Heart right ventricle (tissue), 16 donors: ENCODE measurements around the gene TTLL8. TPM values are rescaled to one million over a fixed set of nuclear protein-coding genes. Genes with fewer than 3 reads are reported as not detected.

Source experiments
- ATAC-seq, 8 donors: fragments of 200-7000 bp; cut with Tn5 transposase; one replicate each; pipeline ENCODE4 v1.9.1; 2020; ENCODE audit warnings: mild to moderate bottlenecking in 8 of 8, moderate library complexity in 8 of 8, moderate number of reproducible peaks in 1 of 8
- DNase-seq, 2 donors: peaks; one replicate each; pipeline ENCODE4 v3.0.0-alpha.2; 2020
- H3K27ac ChIP-seq, 10 donors: fragments of 200-600 bp; sonication (generic) in 2 of 10; one replicate each; pipeline versions ENCODE4 v1.5.0 to v1.8.0; 2020 to 2022; ENCODE audit warnings: mild to moderate bottlenecking in 3 of 10
- H3K27me3 ChIP-seq, 7 donors: fragments of 200-600 bp; one replicate each; pipeline ENCODE4 v1.8.0; 2021 to 2022; ENCODE audit warnings: mild to moderate bottlenecking in 2 of 7
- H3K36me3 ChIP-seq, 9 donors: fragments of 200-600 bp; sonication (generic) in 1 of 9; one replicate each; pipeline versions ENCODE4 v1.5.0 to v1.8.0; 2020 to 2022; ENCODE audit warnings: mild to moderate bottlenecking in 2 of 9
- H3K4me1 ChIP-seq, 9 donors: fragments of 200-600 bp; sonication (generic) in 1 of 9; one replicate each; pipeline versions ENCODE4 v1.5.0 to v1.8.0; 2020 to 2022; ENCODE audit warnings: mild to moderate bottlenecking in 4 of 9
- H3K4me3 ChIP-seq, 10 donors: fragments of 200-600 bp; sonication (generic) in 2 of 10; one replicate each; pipeline versions ENCODE4 v1.5.0 to v1.8.0; 2020 to 2022; ENCODE audit warnings: mild to moderate bottlenecking in 7 of 10, moderate library complexity in 2 of 10
- H3K9me3 ChIP-seq, 11 donors: fragments of 200-600 bp in 10 of 11; sonication (generic) in 2 of 11; one replicate each; pipeline versions ENCODE4 v1.5.0 to v1.8.0; 2013 to 2022; ENCODE audit warnings: mild to moderate bottlenecking in 2 of 11, control low read depth in 1 of 11, moderate library complexity in 1 of 11
- WGBS, 2 donors: extraction: QIAGEN DNeasy Blood & Tissue Kit; methylation state at CpG; one replicate each; pipeline ENCODE4 v1.1.7; 2013; ENCODE audit warnings: inconsistent platforms in 1 of 2; 5-methylcytosine and 5-hydroxymethylcytosine counted together
- intact Hi-C, 10 donors: fragments of 100-400 bp; cut with DNase I; formaldehyde crosslinking; loops; one replicate each; pipeline versions ENCODE4 v1.11.1 to v1.14.2; 2022
- polyA plus RNA-seq, 2 donors: library from polyadenylated mRNA; stranded (reverse); fragments of 200-250 nt; gene quantifications; one replicate each; pipeline ENCODE4 v1.2.3, GENCODE V29; 2013
- total RNA-seq, 10 donors: library from RNA; stranded (reverse); fragmentation: NEBNext Ultra II Directional in 3 of 10; extraction: Animal tissue kit (Norgen Biotek cat#: 25700) in 3 of 10; gene quantifications; one replicate each; pipeline versions ENCODE4 v1.2.1 to v1.2.4, GENCODE V29; 2021 to 2023
- TF ChIP-seq, protein P1 (sequence below), 9 donors: fragments of 200-600 bp; sonication (generic) in 2 of 9; IDR thresholded peaks; one replicate each; pipeline versions ENCODE4 v1.5.0 to v1.8.0; 2021 to 2022; ENCODE audit warnings: antibody characterized with exemption in 9 of 9, mild to moderate bottlenecking in 5 of 9, moderate library complexity in 1 of 9
- donor health status: Arrhythmogenic right ventricular cardiomyopathy.
- donor health status: ischemic (EF 13 %, LVEDD 7.1; RV severe dilation, severe dysfunction).
- donor health status: healthy with polysubstance abuse.
- donor health status: DM: no; HTN: yes; CAD: no.
- donor health status: DM: no; HTN: no; CAD: no.
- donor health status: ischemic (EF 25% LVEDD 6.9; RV normal size, moderate dysfunction).
- donor health status: ischemic (EF 25% LVEDD 5.7; RV mildly dilated, moderate dysfunction).
- donor health status: healthy.
- donor health status: DM: yes; HTN: yes; CAD: no.
- donor health status: Ischemic cardiomyopathy.
- donor health status: ischemic (EF 35%, LVEDD 5.7; RV mildly dilated, moderate dysfunction).
- donor health status: nonischemic (EF 11% LVEDD 7.7; RV severe dilation, severe dysfunction).
- donor health status: DM: yes; HTN: yes; CAD: no.
- donor health status: PGD.
- donor health status: ischemic (EF 29% LVEDD 5.4; RV normal size, mild dysfunction).
- donor health status: nonischemic (EF 23%, LVEDD 6.1; RV moderate dilation, normal function).

TTLL8 gene
- total and polyA plus RNA-seq, 12 donors, result not detected

- WGBS, 2 donors, result 76 to 83% methylated on average over 17 of the region's 17 CpGs
- Histone ChIP-seq H3K27ac (no peak overlapping the region), H3K4me3 (no peak overlapping the region), H3K4me1 (peaks cover 0 to 4% (median 0%) of the 10 kb centered on the region in 9 donors), H3K9me3 (no peaks in the 10 kb centered on the region), H3K36me3 (no peaks in the 10 kb centered on the region), H3K27me3 (peaks cover 0 to 33% (median 15%) of the 10 kb centered on the region in 7 donors)
- TF ChIP-seq, protein P1, sequence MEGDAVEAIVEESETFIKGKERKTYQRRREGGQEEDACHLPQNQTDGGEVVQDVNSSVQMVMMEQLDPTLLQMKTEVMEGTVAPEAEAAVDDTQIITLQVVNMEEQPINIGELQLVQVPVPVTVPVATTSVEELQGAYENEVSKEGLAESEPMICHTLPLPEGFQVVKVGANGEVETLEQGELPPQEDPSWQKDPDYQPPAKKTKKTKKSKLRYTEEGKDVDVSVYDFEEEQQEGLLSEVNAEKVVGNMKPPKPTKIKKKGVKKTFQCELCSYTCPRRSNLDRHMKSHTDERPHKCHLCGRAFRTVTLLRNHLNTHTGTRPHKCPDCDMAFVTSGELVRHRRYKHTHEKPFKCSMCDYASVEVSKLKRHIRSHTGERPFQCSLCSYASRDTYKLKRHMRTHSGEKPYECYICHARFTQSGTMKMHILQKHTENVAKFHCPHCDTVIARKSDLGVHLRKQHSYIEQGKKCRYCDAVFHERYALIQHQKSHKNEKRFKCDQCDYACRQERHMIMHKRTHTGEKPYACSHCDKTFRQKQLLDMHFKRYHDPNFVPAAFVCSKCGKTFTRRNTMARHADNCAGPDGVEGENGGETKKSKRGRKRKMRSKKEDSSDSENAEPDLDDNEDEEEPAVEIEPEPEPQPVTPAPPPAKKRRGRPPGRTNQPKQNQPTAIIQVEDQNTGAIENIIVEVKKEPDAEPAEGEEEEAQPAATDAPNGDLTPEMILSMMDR (IDR thresholded peaks at IDR 0.05), result no peak
- intact Hi-C loops, result no loop called here
- ATAC-seq (no peak), DNase-seq (no peak)
These were observed 16.0 kb upstream of the TTLL8 start for GRCh38 chr22:50074056-50074455.

GRCh38 chr22:50072714-50073538, 14.8 kb upstream of the TTLL8 start:
- Histone ChIP-seq H3K27ac (no peak overlapping the region), H3K36me3 (no peaks in the 10 kb centered on the region), H3K9me3 (no peaks in the 10 kb centered on the region), H3K4me1 (peaks cover 0 to 4% (median 0%) of the 10 kb centered on the region in 9 donors), H3K4me3 (no peak overlapping the region), H3K27me3 (peaks cover 0 to 31% (median 15%) of the 10 kb centered on the region in 7 donors)
- no peak for DNase-seq
- no peak for ATAC-seq
- intact Hi-C loops, result no loop called here
- TF ChIP-seq, protein P1 (IDR thresholded peaks at IDR 0.05), result no peak
- 83 to 86% methylated on average over 28 of the region's 28 CpGs for WGBS, 2 donors

- DNase-seq (no peak), ATAC-seq (peak in 1 of 8 donors; percentile 33)
- 85 to 94% methylated on average over 9 of the region's 9 CpGs for WGBS, 2 donors
- Histone ChIP-seq H3K4me3 (no peak overlapping the region), H3K36me3 (no peaks in the 10 kb centered on the region), H3K4me1 (peaks cover 0 to 4% (median 0%) of the 10 kb centered on the region in 9 donors), H3K9me3 (no peaks in the 10 kb centered on the region), H3K27me3 (peaks cover 0 to 27% (median 15%) of the 10 kb centered on the region in 7 donors), H3K27ac (no peak overlapping the region)
- intact Hi-C loops, result no loop called here
- TF ChIP-seq, protein P1 (IDR thresholded peaks at IDR 0.05), result no peak
These were observed 14.1 kb upstream of the TTLL8 start for GRCh38 chr22:50072167-50072555.

GRCh38 chr22:50071432-50072166, 13.5 kb upstream of the TTLL8 start:
- DNase-seq (no peak), ATAC-seq (no peak)
- Histone ChIP-seq H3K36me3 (no peaks in the 10 kb centered on the region), H3K27ac (no peak overlapping the region), H3K4me1 (peaks cover 0 to 4% (median 0%) of the 10 kb centered on the region in 9 donors), H3K4me3 (no peak overlapping the region), H3K9me3 (no peaks in the 10 kb centered on the region), H3K27me3 (peaks cover 0 to 26% (median 15%) of the 10 kb centered on the region in 7 donors)
- TF ChIP-seq, protein P1 (IDR thresholded peaks at IDR 0.05), result no peak
- WGBS, 2 donors, result 83 to 93% methylated on average over 14 of the region's 14 CpGs
- intact Hi-C loops, result no loop called here
